ENCODE data around the gene CDADC1. TPM values are rescaled to one million over a fixed set of nuclear protein-coding genes. Genes with fewer than 3 reads are reported as not detected.

The CDADC1 gene
- polyA plus RNA-seq, 1 donor from 2014 or later = 11.6 TPM

- H3K27me3 ChIP-seq (ENCODE audit: insufficient read depth, low read depth, low read length) = no peaks in the 10 kb centered on the region
- H3K4me2 ChIP-seq (ENCODE audit: low read length) = no peak overlapping the region
- no peaks in the 10 kb centered on the region for H4K20me1 ChIP-seq (ENCODE audit: insufficient read depth)
- H3K9me3 ChIP-seq (ENCODE audit: low read length) = no peaks in the 10 kb centered on the region
- H2AFZ ChIP-seq (ENCODE audit: low read depth, low read length) = no peak overlapping the region
- H3K27ac ChIP-seq (ENCODE audit: low read length) = no peak overlapping the region
- no peak overlapping the region for H3K4me3 ChIP-seq (ENCODE audit: low read length)
- H3F3A ChIP-seq (ENCODE audit: insufficient read depth, low read length, poor library complexity, severe bottlenecking) = no peaks in the 10 kb centered on the region
- no peaks in the 10 kb centered on the region for H3K36me3 ChIP-seq (ENCODE audit: insufficient read depth, low read length)
- H3K9me2 ChIP-seq (ENCODE audit: insufficient read depth, low read length) = no peaks in the 10 kb centered on the region
- no peak overlapping the region for H3K9ac ChIP-seq (ENCODE audit: low read length)
- no peaks in the 10 kb centered on the region for H3K79me2 ChIP-seq (replicated peaks; ENCODE audit: insufficient read depth, low read length)
- TF ChIP-seq EZH2 (IDR thresholded peaks at IDR 0.05; ENCODE audit: borderline replicate concordance, insufficient read depth, low read length, poor library complexity, severe bottlenecking) (no peak), MXI1 (conservative IDR thresholded peaks at IDR 0.05; ENCODE audit: poor library complexity, severe bottlenecking) (no peak), SMC3 (conservative IDR thresholded peaks at IDR 0.05; ENCODE audit: poor library complexity) (no peak), POLR2AphosphoS5 (IDR thresholded peaks at IDR 0.05) (no peak), TAF1 (IDR thresholded peaks at IDR 0.05; ENCODE audit: low read depth) (no peak), EP300 (conservative IDR thresholded peaks at IDR 0.05; ENCODE audit: poor library complexity, severe bottlenecking) (no peak), CTCF (IDR thresholded peaks at IDR 0.05; ENCODE audit: poor library complexity, severe bottlenecking) (no peak)
These were observed 49.6 kb downstream of the CDADC1 start for GRCh38 chr13:49297338-49297737.

DNA sequence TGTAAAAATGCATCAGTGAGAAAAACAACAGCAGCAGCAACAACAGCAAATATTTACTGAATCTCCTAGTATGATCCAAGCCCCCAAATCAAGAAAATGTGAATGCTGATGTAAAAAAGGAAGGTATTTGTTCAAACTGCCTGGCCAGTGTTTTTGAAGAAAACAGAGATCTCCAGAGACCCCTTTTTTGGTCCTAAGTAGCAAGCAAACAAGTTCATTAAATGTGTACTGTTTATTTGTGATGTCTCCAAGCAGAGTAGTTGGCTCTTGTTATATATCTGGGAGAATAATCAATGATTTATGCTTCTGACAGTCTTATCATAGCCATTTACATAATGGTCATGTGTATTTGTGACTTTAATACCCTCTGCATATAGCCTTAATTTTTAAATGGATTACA is 50.7 kb downstream of the CDADC1 start:
- no peaks in the 10 kb centered on the region for H3K9me3 ChIP-seq (ENCODE audit: low read length)
- no peak overlapping the region for H3K27ac ChIP-seq (ENCODE audit: low read length)
- no peaks in the 10 kb centered on the region for H4K20me1 ChIP-seq (ENCODE audit: insufficient read depth)
- no peak overlapping the region for H3K9ac ChIP-seq (ENCODE audit: low read length)
- no peaks in the 10 kb centered on the region for H3F3A ChIP-seq (ENCODE audit: insufficient read depth, low read length, poor library complexity, severe bottlenecking)
- TF ChIP-seq TAF1 (IDR thresholded peaks at IDR 0.05; ENCODE audit: low read depth) (no peak), MXI1 (conservative IDR thresholded peaks at IDR 0.05; ENCODE audit: poor library complexity, severe bottlenecking) (no peak), EZH2 (IDR thresholded peaks at IDR 0.05; ENCODE audit: borderline replicate concordance, insufficient read depth, low read length, poor library complexity, severe bottlenecking) (no peak), CTCF (IDR thresholded peaks at IDR 0.05; ENCODE audit: poor library complexity, severe bottlenecking) (no peak), SMC3 (conservative IDR thresholded peaks at IDR 0.05; ENCODE audit: poor library complexity) (no peak), POLR2AphosphoS5 (IDR thresholded peaks at IDR 0.05) (no peak), EP300 (conservative IDR thresholded peaks at IDR 0.05; ENCODE audit: poor library complexity, severe bottlenecking) (no peak), RAD21 (conservative IDR thresholded peaks at IDR 0.05) (no peak), REST (IDR thresholded peaks at IDR 0.05; ENCODE audit: borderline replicate concordance) (no peak)
- no peaks in the 10 kb centered on the region for H3K27me3 ChIP-seq (ENCODE audit: insufficient read depth, low read depth, low read length)
- H2AFZ ChIP-seq (ENCODE audit: low read depth, low read length) = no peak overlapping the region
- no peak overlapping the region for H3K4me2 ChIP-seq (ENCODE audit: low read length)
- no peak overlapping the region for H3K4me3 ChIP-seq (ENCODE audit: low read length)
- H3K36me3 ChIP-seq (ENCODE audit: insufficient read depth, low read length) = no peaks in the 10 kb centered on the region
- no peaks in the 10 kb centered on the region for H3K9me2 ChIP-seq (ENCODE audit: insufficient read depth, low read length)
- H3K79me2 ChIP-seq (replicated peaks; ENCODE audit: insufficient read depth, low read length) = no peaks in the 10 kb centered on the region

Measured in neural cell (in vitro differentiated cells).